ENCODE measurements around the gene COMMD10. TPM values are rescaled to one million over a fixed set of nuclear protein-coding genes. Genes with fewer than 3 reads are reported as not detected.

Gene COMMD10
- polyA plus RNA-seq, 1 donor from 2014 or later, result 23.1 TPM

DNA sequence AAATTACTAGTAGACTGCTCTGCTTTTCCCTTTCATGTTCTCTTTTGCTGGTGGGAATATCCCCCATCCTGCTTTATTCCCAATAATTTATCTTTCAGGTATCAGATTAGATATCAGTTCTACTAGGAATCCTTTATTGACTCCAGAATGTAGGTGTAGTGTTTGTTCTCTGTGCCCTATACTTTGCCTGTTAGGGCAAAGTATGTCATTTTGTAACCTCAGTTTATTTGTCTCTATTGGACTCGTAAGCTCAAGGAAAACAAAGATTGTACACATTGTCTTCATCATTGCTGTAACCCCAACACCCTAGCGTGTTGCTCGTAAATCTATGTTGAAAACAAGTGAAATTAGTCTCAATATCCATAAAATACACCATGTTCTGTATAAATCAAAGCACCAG, 190.5 kb downstream of the COMMD10 start:
- Histone ChIP-seq H3K27me3 (ENCODE audit: insufficient read depth, low read depth, low read length) (no peaks in the 10 kb centered on the region), H3K79me2 (replicated peaks; ENCODE audit: insufficient read depth, low read length) (no peaks in the 10 kb centered on the region), H3K36me3 (ENCODE audit: insufficient read depth, low read length) (no peaks in the 10 kb centered on the region), H3K27ac (ENCODE audit: low read length) (no peak overlapping the region), H3K9ac (ENCODE audit: low read length) (no peak overlapping the region), H2AFZ (ENCODE audit: low read depth, low read length) (no peak overlapping the region), H3K9me2 (ENCODE audit: insufficient read depth, low read length) (no peaks in the 10 kb centered on the region), H3K9me3 (ENCODE audit: low read length) (no peaks in the 10 kb centered on the region), H3F3A (ENCODE audit: insufficient read depth, low read length, poor library complexity, severe bottlenecking) (no peaks in the 10 kb centered on the region), H3K4me2 (ENCODE audit: low read length) (no peak overlapping the region), H3K4me3 (ENCODE audit: low read length) (no peak overlapping the region), H4K20me1 (ENCODE audit: insufficient read depth) (no peaks in the 10 kb centered on the region)
- TF ChIP-seq MXI1 (conservative IDR thresholded peaks at IDR 0.05; ENCODE audit: poor library complexity, severe bottlenecking) (no peak), EP300 (conservative IDR thresholded peaks at IDR 0.05; ENCODE audit: poor library complexity, severe bottlenecking) (no peak), POLR2AphosphoS5 (IDR thresholded peaks at IDR 0.05) (no peak), TAF1 (IDR thresholded peaks at IDR 0.05; ENCODE audit: low read depth) (no peak), EZH2 (IDR thresholded peaks at IDR 0.05; ENCODE audit: borderline replicate concordance, insufficient read depth, low read length, poor library complexity, severe bottlenecking) (no peak), SMC3 (conservative IDR thresholded peaks at IDR 0.05; ENCODE audit: poor library complexity) (no peak), REST (IDR thresholded peaks at IDR 0.05; ENCODE audit: borderline replicate concordance) (no peak), RAD21 (conservative IDR thresholded peaks at IDR 0.05) (no peak)
- TF ChIP-seq, protein P1, sequence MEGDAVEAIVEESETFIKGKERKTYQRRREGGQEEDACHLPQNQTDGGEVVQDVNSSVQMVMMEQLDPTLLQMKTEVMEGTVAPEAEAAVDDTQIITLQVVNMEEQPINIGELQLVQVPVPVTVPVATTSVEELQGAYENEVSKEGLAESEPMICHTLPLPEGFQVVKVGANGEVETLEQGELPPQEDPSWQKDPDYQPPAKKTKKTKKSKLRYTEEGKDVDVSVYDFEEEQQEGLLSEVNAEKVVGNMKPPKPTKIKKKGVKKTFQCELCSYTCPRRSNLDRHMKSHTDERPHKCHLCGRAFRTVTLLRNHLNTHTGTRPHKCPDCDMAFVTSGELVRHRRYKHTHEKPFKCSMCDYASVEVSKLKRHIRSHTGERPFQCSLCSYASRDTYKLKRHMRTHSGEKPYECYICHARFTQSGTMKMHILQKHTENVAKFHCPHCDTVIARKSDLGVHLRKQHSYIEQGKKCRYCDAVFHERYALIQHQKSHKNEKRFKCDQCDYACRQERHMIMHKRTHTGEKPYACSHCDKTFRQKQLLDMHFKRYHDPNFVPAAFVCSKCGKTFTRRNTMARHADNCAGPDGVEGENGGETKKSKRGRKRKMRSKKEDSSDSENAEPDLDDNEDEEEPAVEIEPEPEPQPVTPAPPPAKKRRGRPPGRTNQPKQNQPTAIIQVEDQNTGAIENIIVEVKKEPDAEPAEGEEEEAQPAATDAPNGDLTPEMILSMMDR (IDR thresholded peaks at IDR 0.05; ENCODE audit: poor library complexity, severe bottlenecking), result no peak

DNA sequence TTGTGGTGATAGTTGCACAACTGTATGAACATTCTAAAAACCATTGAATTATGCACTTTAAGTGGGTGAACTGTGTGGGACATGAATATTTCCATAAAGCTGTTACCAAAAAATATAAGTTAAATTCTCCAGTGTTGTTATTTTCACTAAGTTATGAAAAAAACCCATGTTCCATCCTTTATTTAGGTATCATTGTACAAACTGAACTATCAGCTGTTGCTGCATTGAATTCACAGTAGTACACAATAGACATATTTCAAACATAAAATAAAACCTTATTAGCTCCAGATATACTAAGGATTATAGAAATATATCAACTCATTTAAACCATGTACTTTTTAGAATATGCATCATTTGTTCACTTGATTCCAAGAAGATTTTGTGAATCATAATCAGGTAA, 192.1 kb downstream of the COMMD10 start:
- Histone ChIP-seq H3K36me3 (ENCODE audit: insufficient read depth, low read length) (no peaks in the 10 kb centered on the region), H4K20me1 (ENCODE audit: insufficient read depth) (no peaks in the 10 kb centered on the region), H3K9me2 (ENCODE audit: insufficient read depth, low read length) (no peaks in the 10 kb centered on the region), H3K27ac (ENCODE audit: low read length) (no peak overlapping the region), H3K9me3 (ENCODE audit: low read length) (no peaks in the 10 kb centered on the region), H3K4me2 (ENCODE audit: low read length) (no peak overlapping the region), H2AFZ (ENCODE audit: low read depth, low read length) (no peak overlapping the region), H3F3A (ENCODE audit: insufficient read depth, low read length, poor library complexity, severe bottlenecking) (no peaks in the 10 kb centered on the region), H3K27me3 (ENCODE audit: insufficient read depth, low read depth, low read length) (no peaks in the 10 kb centered on the region), H3K79me2 (replicated peaks; ENCODE audit: insufficient read depth, low read length) (no peaks in the 10 kb centered on the region), H3K4me3 (ENCODE audit: low read length) (no peak overlapping the region), H3K9ac (ENCODE audit: low read length) (no peak overlapping the region)
- TF ChIP-seq REST (IDR thresholded peaks at IDR 0.05; ENCODE audit: borderline replicate concordance) (no peak), EP300 (conservative IDR thresholded peaks at IDR 0.05; ENCODE audit: poor library complexity, severe bottlenecking) (no peak), TAF1 (IDR thresholded peaks at IDR 0.05; ENCODE audit: low read depth) (no peak), POLR2AphosphoS5 (IDR thresholded peaks at IDR 0.05) (no peak), EZH2 (IDR thresholded peaks at IDR 0.05; ENCODE audit: borderline replicate concordance, insufficient read depth, low read length, poor library complexity, severe bottlenecking) (no peak), SMC3 (conservative IDR thresholded peaks at IDR 0.05; ENCODE audit: poor library complexity) (no peak), RAD21 (conservative IDR thresholded peaks at IDR 0.05) (no peak)
- TF ChIP-seq, protein P1 (IDR thresholded peaks at IDR 0.05; ENCODE audit: poor library complexity, severe bottlenecking), result no peak

Measured in neural cell (in vitro differentiated cells).